Right renal pelvis (tissue), 4 donors: Measurements from ENCODE around the gene ZNF518A. TPM values are rescaled to one million over a fixed set of nuclear protein-coding genes. Genes with fewer than 3 reads are reported as not detected.

ENCODE experiments used
- DNase-seq, 4 donors: peaks; one replicate each; pipeline ENCODE4 v3.0.0-alpha.2; 2013; ENCODE audit warnings: low read depth in 4 of 4, low spot score in 3 of 4, missing footprints in 1 of 4
- polyA plus RNA-seq, 4 donors: library from polyadenylated mRNA; unstranded; fragments of 120-200 nt; gene quantifications; one replicate each; pipeline ENCODE4 v1.2.1, GENCODE V29; 2013; ENCODE audit not compliant: insufficient read length in 4 of 4

The ZNF518A gene
- 10 to 100 TPM; 32.9 to 48.0 (median 38.8) TPM for polyA plus RNA-seq

DNA sequence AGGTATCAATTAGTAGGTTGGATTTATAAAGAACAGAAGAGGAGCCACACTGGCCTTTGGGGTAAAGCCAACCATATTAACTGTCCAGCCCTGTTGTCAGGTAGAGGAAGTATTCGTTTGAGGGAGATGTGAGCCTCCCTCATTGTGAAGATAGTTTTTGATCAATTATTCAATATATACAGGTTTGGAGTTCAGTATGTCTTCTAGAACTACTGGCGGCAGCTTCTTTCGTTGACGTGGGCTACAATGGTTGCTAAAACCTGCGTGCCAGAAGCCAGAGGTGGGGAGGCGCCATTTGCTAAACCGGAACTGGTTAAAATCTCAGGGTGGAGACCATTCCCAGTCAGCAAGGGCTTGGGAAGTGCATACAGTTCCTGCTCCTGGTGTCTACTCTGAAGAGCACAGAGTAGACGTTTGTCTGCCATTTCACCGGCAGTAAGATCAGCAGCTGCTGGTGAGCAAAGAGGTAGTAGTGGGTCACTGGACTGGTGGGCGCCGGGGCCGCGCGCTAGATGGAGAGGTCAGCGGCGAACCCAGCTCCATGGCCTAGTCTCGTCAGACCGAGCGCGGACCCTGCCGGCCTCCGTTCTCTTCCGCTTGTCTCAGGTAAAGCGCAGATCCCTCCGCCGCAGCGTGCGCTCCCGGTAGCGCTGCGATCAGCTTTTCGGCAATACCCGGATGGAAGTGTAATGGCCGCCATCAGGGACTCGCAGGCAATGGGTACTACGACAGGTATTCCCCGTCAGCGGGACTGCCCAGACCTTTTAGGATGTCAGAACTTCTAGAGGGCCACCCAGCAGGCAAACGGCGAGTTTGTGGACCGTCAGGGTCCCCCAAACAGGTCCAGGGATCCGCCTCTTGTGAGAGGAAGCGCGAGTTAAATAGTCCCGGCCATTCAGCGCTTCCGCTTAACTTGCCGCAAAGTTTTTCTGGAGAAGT, at the start of gene ZNF518A:
Gene ZNF518A (plus strand): TSS at position 911 of the 939 bp plus-strand sequence. CDS start 26,026 bp downstream, outside the sequence.
- peak; percentile 93 to 97 (median 95) for DNase-seq

DNA sequence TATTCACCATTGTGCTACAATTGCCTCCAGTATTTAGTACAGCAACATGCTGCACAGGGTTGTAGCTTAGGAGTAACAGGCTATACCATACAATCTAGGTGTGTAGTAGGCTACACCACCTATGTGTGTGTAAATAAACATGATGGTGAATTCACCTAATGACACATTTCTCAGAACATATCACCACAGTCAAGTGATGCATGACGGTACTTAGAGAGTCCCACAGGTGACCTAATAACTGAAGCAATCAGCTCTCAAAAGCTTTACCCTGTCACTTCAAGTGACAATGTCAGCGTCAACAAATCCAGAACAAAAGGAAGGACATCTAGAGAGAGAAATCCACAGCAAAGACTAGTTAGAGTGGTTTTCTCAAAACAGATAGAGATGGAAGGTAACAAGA, 47.9 kb upstream of the ZNF518A start:
- no peak for DNase-seq

DNA sequence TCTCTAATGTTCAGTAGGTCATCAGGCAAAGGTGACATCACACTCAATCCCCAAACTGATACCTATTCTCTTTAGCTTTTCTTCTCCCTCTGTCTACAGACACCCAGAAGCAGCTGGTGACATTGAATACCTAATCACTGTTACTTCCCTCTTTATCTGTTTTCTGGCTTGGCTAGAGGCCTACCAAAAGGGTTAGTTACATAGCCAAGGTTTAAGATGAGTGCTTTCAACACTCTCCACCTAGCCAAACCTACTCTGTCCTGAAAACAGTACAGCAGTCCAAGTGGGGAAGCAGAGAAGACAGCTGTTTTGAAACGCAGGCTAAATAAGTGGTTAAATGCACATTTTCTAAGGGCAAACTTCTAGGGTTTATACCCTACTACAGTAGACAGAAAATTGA, 47.3 kb upstream of the ZNF518A start:
- DNase-seq = no peak

- DNase-seq = peak in 1 of 4 donors; percentile 7
These were observed 41.0 kb upstream of the ZNF518A start for GRCh38 chr10:96089116-96089515.

DNA sequence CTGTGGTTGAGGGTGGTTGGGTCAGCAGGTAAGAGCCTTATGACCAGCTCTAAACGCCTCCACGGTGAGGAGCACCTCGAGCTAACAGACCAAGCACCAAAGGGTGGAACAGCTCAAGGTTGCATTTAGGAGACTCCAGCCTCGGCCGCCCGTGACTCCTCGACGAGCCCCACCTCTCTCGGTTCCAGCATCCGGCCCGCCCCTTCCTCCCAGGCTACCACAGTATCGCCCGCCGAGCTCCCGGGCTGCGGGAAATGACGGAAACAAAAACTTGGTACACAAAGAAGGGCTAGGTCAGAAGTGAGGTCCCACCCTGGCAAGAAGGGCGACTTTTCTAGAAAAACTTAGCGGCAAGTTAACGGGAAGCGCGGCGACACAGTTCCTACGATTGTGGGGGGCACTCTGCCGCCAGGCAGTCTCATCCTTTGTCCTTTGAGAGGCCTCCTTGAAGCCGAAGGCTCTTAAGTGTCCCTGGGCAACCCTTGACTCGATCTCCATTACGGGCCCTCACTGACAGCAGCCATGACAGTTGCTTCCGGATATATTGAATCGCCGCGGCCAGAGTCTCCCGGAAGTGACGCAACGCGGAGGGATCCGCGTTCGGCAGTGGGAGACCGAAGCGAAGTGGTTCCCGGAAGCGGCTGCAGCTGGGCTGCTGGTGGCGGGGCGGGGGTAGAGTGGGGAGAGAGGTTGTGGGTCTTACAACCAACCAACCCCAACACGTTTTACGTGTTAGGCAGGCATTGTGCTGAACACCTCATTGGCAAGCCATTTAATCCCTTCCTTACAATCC, 40.2 kb upstream of the ZNF518A start:
- peak; percentile 93 to 99 (median 95) for DNase-seq

- DNase-seq = no peak
These were observed 39.7 kb upstream of the ZNF518A start for GRCh38 chr10:96090463-96090800.

- no peak for DNase-seq
These were observed 36.9 kb upstream of the ZNF518A start for GRCh38 chr10:96092999-96093767.

- DNase-seq = no peak
These were observed 36.1 kb upstream of the ZNF518A start for GRCh38 chr10:96093948-96094347.

GRCh38 chr10:96096958-96097357, 33.1 kb upstream of the ZNF518A start:
- no peak for DNase-seq

DNA sequence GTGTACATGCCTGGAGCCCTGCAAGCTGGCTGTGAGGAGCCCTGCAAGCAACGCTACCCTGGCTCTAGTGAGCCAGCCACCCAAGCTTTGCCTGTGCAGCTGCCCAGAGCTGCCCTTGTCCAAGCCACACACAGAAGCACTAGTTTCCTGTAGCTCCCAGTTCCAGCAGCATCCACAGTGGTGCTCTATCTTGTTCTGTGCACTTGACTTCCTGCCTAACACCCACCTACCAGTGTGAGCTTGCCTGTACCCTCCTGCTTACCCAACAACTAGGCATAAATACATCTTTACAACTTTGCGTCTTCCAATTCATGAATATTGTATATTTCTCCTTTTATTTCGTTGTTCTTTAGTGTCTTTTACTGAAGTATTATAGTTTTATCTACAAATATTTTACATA, 32.2 kb upstream of the ZNF518A start:
- no peak for DNase-seq

- no peak for DNase-seq
These were observed 22.5 kb upstream of the ZNF518A start for GRCh38 chr10:96107623-96108038.

GRCh38 chr10:96112531-96112930, 17.6 kb upstream of the ZNF518A start:
- DNase-seq = no peak

DNA sequence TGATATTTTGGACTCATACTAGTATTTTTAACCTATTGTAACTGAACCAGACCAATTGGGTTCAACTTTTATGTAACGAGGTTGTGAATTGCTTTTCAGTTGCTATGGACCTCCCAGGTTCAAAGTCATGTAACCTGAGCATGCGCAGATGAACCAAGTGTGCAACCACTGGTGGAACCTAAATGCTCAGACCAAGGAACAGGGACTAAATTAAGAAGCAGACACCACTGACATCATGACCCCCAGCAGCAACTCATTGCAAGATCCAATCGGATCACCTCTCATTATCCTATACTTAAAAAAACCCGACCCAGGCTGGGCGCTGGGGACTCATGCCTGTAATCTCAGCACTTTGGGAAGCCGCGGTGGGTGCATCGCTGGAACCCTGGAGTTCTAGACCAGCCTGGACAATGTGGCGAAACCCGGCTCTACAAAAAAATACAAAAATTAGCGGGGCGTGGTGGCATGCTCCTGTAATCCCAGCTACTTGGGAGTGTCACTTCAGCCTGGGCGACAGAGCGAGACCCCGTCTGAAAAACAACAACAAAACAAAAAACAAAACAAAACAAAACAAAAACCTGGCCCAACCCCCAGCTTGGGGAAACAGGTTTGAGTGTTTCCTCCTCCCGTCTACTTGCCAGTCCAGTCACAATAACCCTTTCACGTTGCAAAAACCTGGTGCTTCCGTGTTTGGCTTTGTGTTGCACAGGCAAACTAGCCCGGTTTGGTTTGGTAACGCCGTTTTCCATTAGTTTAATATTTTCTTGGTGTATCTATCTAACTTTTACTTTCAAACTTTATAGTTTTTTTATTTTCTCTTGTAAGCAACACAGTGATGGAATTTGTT, 11.3 kb upstream of the ZNF518A start:
- no peak for DNase-seq

DNA sequence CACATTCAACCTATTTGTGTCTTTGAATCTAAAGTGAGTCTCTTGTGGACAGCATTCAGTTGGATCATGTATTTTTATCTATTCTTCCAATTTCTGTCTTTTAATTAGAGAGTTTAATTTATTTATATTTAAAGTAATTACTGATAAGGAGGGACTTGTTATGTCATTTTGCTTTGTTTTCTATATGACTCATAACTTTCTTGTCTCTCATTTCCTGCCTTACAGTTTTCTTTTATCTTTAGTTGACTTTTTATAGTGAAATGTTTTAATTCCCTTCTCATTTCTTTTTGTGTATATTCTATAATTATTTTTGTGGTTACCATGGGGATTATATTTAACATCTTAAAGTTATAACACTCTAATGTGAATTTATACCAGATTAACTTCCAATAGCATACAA, 7.3 kb upstream of the ZNF518A start:
- no peak for DNase-seq

- DNase-seq = peak in 2 of 4 donors; percentile 12 to 17
These were observed 5.6 kb upstream of the ZNF518A start for GRCh38 chr10:96124230-96125141.

- no peak for DNase-seq
These were observed 5.0 kb upstream of the ZNF518A start for GRCh38 chr10:96125142-96125515.

- peak in 2 of 4 donors; percentile 80 to 86 for DNase-seq
These were observed 364 bp downstream of the ZNF518A start for GRCh38 chr10:96130326-96130995.

DNA sequence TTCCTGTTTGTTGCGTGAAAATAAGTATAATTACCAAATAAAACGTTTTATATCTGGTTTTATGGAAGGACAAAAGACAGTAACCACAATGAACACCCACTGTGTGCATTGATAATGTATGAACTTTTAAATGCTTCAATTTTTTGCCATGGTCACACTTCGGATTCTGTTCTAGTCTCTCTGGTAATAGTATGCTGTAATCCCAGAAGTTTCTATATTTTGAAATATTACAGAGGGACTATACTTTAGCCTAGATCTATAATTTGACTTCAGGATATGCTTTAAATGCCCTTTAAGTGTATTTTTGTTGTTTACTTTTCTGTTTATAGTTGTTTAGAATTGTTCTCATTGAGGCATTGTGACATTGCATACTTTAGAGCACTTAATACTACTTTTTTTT, 1.5 kb downstream of the ZNF518A start:
- no peak for DNase-seq
